Neutrophil (primary cell): ENCODE measurements around the gene MTFP1.
A peak's percentile ranks its signal among the peaks of the same experiment; 100 is the strongest.

Experiments
- H3K27ac ChIP-seq: fragments of 200-600 bp; sonication (generic); 2 replicates; pipeline ENCODE4 v1.5.1; 2016; ENCODE audit warnings: mild to moderate bottlenecking, moderate library complexity
- H3K27me3 ChIP-seq: fragments of 200-600 bp; sonication (generic); 2 replicates; pipeline ENCODE4 v1.6.0; 2016; ENCODE audit warnings: mild to moderate bottlenecking
- H3K36me3 ChIP-seq: fragments of 200-600 bp; sonication (generic); 2 replicates; pipeline ENCODE4 v1.5.1; 2017
- H3K4me1 ChIP-seq, 2 experiments: fragments of 200-600 bp in 1 of 2; sonication (generic) in 1 of 2; 1 replicate in 1 of 2; 2 replicates in 1 of 2; pipeline versions ENCODE4 v1.5.1 to v1.6.1; 2013 to 2016; ENCODE audit warnings: low read depth in 1 of 2, low read length in 1 of 2, mild to moderate bottlenecking in 1 of 2, moderate library complexity in 1 of 2; ENCODE audit not compliant: control insufficient read depth in 1 of 2, insufficient read depth in 1 of 2
- H3K4me3 ChIP-seq, 2 experiments: fragments of 200-600 bp in 1 of 2; sonication (generic) in 1 of 2; 1 replicate in 1 of 2; 2 replicates in 1 of 2; pipeline ENCODE4 v1.5.1; 2013 to 2016; ENCODE audit warnings: low read depth in 1 of 2, low read length in 1 of 2, mild to moderate bottlenecking in 1 of 2, moderate library complexity in 1 of 2
- H3K9me3 ChIP-seq: fragments of 200-600 bp; sonication (generic); 2 replicates; pipeline ENCODE4 v1.5.1; 2016
- TF ChIP-seq, protein P1 (sequence below): fragments of 200-600 bp; sonication (generic); IDR thresholded peaks from 2 replicates; pipeline ENCODE4 v1.5.1; 2016; ENCODE audit warnings: antibody characterized with exemption

The MTFP1 gene

DNA sequence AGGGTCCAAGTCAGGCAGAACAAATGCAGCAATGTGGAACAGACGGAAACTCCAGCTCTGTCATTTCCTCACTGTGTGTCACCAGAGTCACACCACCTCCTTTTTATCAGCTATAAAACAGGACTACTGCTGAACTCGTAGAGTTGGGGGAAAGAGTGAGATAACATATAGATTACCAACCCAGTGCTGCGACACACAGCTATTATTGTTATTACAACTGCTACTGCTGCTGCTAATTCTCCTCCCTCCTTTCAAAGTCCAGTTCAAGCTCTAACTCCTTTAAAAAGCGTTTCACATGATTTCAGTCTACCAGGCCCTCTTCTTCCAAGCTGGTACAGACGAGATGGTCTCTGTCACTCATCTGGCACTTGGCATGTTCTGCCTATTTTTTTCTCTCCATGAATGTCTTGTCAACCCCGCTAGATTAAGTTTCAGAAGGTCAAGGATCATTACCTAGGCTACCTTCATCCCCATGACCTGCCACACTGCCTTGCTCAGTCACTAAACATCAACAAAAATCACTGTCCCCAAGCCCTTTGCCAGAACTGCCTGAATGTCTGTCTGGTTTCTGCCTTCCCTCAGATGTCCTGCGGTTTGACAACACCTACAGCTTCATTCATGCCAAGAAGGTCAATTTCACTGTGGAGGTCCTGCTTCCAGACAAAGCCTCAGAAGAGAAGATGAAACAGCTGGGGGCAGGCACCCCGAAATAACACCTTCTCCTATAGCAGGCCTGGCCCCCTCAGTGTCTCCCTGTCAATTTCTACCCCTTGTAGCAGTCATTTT, 3.7 kb upstream of the MTFP1 start:
- H3K27ac ChIP-seq, result no peak overlapping the region
- TF ChIP-seq, protein P1, sequence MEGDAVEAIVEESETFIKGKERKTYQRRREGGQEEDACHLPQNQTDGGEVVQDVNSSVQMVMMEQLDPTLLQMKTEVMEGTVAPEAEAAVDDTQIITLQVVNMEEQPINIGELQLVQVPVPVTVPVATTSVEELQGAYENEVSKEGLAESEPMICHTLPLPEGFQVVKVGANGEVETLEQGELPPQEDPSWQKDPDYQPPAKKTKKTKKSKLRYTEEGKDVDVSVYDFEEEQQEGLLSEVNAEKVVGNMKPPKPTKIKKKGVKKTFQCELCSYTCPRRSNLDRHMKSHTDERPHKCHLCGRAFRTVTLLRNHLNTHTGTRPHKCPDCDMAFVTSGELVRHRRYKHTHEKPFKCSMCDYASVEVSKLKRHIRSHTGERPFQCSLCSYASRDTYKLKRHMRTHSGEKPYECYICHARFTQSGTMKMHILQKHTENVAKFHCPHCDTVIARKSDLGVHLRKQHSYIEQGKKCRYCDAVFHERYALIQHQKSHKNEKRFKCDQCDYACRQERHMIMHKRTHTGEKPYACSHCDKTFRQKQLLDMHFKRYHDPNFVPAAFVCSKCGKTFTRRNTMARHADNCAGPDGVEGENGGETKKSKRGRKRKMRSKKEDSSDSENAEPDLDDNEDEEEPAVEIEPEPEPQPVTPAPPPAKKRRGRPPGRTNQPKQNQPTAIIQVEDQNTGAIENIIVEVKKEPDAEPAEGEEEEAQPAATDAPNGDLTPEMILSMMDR, result no peak
- no peaks in the 10 kb centered on the region for H3K27me3 ChIP-seq
- peaks cover 38% of the 10 kb centered on the region in 2 experiments for H3K4me1 ChIP-seq
- no peaks in the 10 kb centered on the region for H3K9me3 ChIP-seq
- no peak overlapping the region for H3K4me3 ChIP-seq
- H3K36me3 ChIP-seq, result no peaks in the 10 kb centered on the region

DNA sequence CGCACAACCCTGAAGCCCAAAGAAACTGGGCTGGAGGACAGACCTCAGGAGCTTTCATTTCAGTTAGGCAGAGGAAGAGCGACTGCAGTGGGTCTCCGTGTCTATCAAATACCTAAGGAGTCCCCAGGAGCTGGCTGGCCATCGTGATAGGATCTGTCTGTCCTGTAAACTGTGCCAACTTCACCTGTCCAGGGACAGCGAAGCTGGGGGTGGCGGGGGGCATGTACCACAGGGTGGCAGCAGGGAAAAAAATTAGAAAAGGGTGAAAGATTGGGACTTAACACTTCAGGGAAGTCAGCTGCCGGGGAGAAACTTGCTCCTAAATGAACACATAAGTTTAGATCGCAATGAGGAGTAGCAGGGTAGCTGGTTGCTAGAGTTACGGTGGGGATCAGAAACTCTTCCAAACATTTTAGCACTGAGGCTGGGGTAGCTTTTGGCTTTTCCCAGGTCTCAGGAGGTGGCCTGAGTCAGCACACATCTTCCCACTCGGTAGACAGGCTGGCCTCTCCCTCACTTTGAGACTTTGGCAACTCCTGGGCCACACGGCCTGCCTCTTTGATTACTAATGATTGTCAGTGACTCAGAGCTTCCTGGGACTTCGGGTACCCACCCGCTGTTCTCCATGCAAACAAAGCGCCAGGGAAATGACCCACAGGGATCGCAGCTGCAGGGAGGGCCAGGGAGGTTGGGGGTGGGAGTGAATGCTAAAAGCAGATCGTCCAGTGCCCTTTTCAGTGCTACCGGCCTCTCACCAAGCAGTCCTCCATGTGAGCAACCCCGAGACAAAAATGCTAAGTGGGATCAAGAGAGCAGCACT, 2.9 kb upstream of the MTFP1 start:
- Histone ChIP-seq H3K27me3 (no peaks in the 10 kb centered on the region), H3K27ac (no peak overlapping the region), H3K4me1 (peaks cover 38% of the 10 kb centered on the region in 2 experiments), H3K9me3 (no peaks in the 10 kb centered on the region), H3K36me3 (no peaks in the 10 kb centered on the region), H3K4me3 (peak overlapping the region; percentile 76 to 92)
- TF ChIP-seq, protein P1, result no peak

DNA sequence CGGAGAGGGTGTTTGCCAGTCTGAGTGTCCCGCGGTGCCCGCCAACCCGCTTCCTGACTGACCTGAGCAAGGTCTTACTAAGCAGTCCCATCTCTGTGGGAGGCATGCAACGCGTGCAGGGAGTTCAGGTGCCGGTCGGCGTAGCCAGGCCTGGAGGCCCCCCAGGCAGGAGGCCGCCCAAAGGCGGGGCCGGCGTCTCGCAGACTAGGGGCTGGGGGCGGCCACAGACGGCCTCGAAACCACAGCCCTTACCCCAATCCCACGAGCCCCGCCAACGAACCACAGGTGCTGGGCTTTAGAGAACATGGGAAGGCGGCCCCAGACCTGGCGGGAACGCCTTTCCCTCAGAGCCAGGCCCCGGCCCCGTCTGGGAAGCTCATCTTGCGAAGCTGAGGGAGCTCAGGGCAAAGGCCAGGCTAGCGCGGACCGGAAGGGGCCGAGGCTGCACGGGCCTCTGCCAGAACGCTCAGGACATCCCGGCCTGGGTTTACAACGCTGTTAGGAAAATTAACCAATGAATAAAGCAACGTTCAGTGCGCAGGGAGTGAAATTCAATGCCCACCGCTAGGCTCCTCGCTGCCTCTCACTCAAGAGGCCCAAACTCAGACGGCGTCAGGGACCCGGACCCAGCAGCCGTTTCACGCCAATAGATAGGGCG, 2.1 kb upstream of the MTFP1 start:
- TF ChIP-seq, protein P1, result no peak
- Histone ChIP-seq H3K27me3 (no peaks in the 10 kb centered on the region), H3K4me3 (peak overlapping the region; percentile 76 to 92), H3K27ac (peak overlapping the region; percentile 86), H3K9me3 (no peaks in the 10 kb centered on the region), H3K36me3 (no peaks in the 10 kb centered on the region), H3K4me1 (peaks cover 38% of the 10 kb centered on the region in 2 experiments)

DNA sequence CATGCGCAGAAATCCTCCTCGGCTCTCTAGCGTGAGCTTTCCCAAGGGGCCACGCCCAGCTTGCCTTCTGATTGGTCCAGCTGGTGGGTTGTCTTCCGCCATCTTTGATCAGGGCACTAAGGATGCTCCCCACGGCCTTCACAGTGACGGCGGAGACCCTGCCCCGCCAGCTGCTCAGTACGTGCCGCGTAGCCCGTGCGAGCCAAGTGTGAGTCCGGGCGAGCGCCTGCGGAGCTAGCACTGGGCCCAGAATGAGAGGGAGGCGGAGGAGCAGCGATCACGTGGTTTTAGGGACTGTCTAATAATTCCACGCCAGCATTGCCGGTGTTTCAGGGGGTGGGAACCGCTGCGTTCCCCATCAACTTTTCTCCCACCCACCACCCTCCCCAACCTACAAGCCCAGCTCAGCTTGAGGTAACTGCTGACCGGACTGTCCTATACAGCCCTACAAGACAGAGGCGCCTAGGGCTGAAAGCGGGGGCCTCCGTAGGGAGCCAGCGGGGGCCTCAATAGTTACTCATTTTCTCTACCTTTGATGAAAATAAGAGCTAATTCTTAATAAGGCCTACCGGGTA, 1.5 kb upstream of the MTFP1 start:
- no peaks in the 10 kb centered on the region for H3K36me3 ChIP-seq
- H3K4me3 ChIP-seq, result peak overlapping the region; percentile 76 to 92
- peaks cover 38% of the 10 kb centered on the region in 2 experiments for H3K4me1 ChIP-seq
- H3K9me3 ChIP-seq, result no peaks in the 10 kb centered on the region
- TF ChIP-seq, protein P1, result peak; percentile 47
- no peaks in the 10 kb centered on the region for H3K27me3 ChIP-seq
- H3K27ac ChIP-seq, result peak overlapping the region; percentile 86

DNA sequence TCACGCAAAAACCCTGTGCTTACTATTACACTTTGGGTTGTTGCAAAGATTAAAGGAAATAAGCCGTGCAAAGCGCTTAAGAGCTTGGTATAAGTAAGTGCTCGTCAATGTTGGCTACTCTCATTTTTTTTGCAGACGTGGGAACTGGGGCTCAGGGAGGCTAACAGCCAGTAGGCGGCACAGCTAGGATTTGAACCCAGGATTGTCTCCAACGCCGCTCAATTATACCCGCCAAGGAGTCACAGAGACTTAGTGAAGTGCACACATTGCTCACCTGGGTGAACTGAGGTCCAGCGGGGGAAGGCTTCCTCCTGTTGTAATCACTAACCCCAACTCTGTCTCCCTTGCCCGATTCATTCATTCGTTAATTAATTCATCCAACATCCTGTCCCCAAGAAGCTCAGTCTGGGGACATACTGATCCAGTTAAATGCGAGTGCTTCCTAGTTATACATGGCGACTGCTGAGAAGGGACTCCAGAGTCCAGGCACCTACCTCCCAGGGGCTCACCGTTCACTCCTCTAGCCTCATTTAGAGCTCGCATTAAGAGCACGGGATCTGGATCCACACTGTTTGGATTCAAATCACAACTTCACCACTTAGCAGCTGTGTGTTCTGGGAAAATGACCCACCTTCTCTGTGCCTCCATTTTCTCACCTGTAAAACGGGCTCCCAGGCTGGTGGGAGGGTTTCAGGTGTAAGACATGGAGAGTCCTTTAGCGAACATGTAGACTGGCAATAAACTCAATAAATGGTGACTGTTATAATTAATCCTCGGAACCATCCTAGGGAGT, 838 bp upstream of the MTFP1 start:
- Histone ChIP-seq H3K36me3 (no peaks in the 10 kb centered on the region), H3K27me3 (no peaks in the 10 kb centered on the region), H3K9me3 (no peaks in the 10 kb centered on the region), H3K4me3 (peak overlapping the region; percentile 76 to 92), H3K4me1 (peaks cover 38% of the 10 kb centered on the region in 2 experiments), H3K27ac (peak overlapping the region; percentile 86)
- TF ChIP-seq, protein P1, result no peak
